GM19372 (cell line): ENCODE data around the gene PTPRG.

Source experiments
- ATAC-seq: cut with Tn5 transposase; IDR thresholded peaks from one replicate; pipeline ENCODE4 v1.9.1; 2021; ENCODE audit warnings: mild to moderate bottlenecking, low read depth, moderate library complexity; ENCODE audit not compliant: unreplicated experiment

PTPRG gene

GRCh38 chr3:62187022-62187431, 625.7 kb downstream of the PTPRG start:
- ATAC-seq, result no peak

- peak; percentile 92 for ATAC-seq
Observed at GRCh38 chr3:62188681-62189375, 627.5 kb downstream of the PTPRG start.

DNA sequence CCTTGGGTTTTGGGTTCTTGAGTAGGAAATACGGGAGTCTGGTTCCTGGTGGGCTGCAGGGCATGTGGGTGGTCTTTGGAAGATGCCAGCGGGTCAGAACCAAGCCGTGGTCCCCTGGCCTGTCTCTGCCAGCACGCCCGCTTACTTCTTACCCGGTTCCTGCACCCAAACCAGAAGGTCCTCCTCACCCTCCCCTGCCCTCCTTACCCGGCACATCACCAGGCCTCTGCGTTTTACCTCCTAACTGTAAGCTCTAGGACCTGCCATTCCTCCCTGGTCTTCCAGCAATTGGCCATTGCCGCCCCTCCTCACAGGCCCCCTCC, 628.0 kb downstream of the PTPRG start:
- no peak for ATAC-seq

DNA sequence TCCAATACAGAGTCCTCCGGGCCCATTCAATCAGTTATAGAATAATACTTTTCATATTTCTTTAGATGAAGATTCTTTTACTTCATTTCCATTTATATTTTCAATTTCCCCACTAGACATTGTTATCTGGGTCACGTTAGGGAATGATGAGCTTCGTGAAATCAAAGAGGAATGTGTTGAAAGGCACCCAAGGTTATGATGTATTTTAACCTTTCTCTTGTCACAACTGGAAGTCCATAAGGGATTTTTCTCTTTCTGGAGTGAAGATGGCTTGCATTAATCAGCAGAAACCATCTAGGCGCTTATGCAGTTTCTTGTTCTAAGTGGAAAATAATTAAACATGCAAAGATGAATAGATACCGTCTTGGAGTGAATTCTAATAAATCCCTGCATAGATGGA, 631.5 kb downstream of the PTPRG start:
- no peak for ATAC-seq

DNA sequence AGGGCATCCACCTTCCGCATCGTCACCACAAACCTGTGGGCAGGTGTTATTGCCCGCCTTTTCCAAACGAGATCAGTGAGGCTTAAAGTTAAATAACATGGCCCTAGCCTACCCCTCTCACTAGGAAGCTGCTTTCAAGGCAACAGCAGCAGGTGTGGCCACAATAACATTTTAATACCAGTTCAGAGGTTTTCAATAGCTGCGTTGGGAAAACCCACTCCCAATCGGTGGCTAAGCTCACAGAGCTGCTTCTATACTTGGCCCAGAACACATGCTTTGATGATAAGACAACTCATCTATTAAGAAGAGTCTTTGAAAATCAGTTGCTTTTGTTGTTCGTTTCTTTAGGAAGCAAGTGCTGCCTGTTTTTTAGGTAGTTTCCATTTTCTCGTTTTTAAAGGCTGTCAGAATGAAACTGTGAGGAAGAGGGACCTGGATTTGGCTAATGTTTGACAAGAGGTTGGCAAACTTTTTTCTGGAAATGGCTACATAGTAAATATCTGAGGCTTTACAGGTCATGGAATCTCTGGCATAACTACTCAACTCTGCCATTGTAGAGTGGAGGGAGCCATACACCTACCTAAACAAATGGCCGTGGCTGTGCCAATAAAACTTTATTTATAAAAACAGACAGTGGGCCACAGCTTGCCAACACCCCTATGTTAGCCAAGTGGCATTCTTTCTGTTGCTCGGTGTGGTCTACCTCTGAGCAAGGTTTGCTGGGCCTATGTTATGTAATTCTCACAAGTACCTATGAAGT, 632.4 kb downstream of the PTPRG start:
- ATAC-seq, result no peak

- ATAC-seq, result no peak
Observed at GRCh38 chr3:62197350-62198012, 636.1 kb downstream of the PTPRG start.

DNA sequence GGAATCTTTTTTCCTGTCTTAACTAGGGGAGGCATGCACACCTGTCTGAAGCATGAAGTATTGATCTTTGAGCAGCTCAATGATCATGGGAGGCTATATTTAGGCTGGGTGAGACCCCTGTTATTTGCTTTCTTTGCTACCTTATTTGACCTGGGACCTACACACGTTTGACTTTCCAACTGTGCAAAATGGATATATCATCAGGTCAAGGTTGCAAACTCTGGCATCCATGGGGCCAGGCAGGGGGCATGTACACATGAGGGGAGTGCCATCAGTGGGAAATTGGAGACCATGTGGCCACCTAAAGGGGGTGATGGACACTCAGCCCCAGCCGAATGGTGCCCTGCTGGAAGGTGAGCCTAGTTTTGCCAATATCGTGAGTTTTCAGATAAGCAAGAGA, 637.8 kb downstream of the PTPRG start:
- ATAC-seq, result no peak

GRCh38 chr3:62201438-62202035, 640.2 kb downstream of the PTPRG start:
- no peak for ATAC-seq

- ATAC-seq, result no peak
Observed at GRCh38 chr3:62203152-62203551, 641.8 kb downstream of the PTPRG start.

DNA sequence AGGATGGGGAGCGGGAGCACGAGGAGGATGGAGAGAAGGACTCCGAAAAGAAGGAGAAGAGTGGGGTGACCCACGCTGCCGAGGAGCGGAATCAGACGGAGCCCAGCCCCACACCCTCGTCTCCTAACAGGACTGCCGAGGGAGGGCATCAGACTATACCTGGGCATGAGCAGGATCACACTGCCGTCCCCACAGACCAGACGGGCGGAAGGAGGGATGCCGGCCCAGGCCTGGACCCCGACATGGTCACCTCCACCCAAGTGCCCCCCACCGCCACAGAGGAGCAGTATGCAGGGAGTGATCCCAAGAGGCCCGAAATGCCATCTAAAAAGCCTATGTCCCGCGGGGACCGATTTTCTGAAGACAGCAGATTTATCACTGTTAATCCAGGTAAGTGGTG, 642.2 kb downstream of the PTPRG start:
- ATAC-seq, result no peak

DNA sequence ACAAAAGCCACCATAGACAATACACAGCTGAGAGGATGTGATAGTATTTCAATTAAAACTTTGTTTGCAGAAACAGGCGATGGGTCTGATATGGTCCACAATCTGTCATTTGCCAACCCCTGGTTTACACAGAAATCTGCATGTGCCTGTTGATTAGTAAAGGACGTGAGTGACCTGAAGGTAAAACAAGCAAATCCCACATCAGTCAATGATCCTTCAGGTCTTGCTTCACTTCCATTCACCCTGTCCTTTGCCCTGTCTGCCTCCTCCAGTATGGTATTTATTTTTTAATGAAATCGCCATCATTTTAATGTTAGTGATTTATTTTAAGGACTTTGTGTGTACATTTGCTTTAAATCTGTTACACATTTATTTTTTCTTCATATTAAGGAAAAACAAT, 645.8 kb downstream of the PTPRG start:
- ATAC-seq, result no peak

DNA sequence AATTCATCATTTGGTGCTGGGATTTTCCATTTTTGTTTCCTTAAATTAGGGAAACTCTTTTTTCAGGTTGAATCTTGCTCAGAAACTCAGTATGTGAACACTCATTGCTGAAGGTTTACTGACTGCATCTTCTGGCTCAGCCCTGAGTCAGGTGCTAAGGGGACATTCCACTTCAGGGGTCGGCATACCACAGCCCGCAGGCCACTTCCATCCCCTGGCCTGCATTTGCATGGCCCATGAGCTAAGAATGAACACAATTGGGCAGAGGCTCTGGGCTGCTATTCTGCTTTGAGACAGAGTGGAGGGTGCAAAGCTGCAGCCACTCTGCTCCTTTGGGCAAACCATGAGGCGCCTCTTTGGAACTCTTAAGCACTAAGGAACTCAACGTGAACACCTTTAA, 647.0 kb downstream of the PTPRG start:
- ATAC-seq, result no peak

- no peak for ATAC-seq
Observed at GRCh38 chr3:62209101-62209500, 647.7 kb downstream of the PTPRG start.

GRCh38 chr3:62210011-62210410, 648.6 kb downstream of the PTPRG start:
- ATAC-seq, result no peak

- no peak for ATAC-seq
Observed at GRCh38 chr3:62211675-62212429, 650.5 kb downstream of the PTPRG start.

DNA sequence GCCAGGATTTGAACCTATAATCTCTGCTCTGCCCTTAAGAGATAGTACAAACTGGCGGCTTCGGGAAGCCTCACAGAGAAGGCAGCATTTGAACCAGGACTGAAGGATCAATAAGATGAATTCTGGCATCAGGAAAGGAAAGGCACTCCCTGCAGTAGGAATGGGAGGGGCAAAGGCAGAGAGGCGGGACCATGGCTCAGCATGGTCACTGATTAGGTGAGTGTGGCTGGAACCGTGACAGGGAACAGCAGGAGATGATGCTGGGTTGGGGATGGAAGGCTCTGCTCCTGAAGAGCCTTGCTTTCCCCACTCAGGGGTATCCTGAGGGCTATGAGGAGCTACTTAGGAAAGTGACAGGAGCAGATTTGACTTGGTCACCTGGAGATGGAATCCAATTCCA, 653.5 kb downstream of the PTPRG start:
- no peak for ATAC-seq

DNA sequence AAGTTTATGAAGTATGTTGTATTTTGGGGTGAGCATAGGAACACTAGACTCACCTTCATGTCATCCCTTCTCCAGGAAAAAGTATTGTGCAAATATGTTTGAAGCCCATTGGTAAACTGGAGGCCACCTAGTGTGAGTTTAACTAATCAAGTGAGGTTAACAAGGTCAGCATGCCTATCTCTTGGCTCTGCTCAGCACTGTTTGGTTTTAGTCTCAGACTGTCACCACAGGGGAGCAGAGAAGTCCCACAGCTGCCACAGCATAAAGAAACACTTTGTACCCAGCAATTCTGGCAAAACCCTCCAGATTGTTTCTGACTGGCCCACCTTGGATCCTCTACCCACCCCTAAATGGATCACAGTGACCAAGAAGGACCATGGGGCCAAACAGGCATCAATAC, 659.2 kb downstream of the PTPRG start:
- ATAC-seq, result no peak

DNA sequence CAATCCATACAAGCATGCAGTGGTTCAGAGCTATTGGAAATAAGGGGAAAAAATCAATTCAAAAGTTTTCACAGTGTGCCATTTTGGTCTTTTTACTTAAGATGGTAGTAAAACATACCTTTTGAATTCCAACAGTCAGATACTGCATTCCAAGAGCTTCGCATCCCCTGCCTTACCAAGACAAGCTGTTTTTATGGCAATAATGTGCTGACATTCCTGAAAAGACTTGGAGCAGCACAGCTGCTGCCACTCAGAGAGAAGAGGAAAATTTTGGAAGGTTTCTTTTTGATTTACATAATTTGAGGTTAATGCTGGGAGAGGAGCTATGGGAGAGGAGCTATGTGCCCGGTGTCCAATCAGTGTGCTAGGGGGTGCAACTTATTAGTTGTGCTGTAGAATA, 663.7 kb downstream of the PTPRG start:
- no peak for ATAC-seq

GRCh38 chr3:62226601-62227339, 665.4 kb downstream of the PTPRG start:
- no peak for ATAC-seq

DNA sequence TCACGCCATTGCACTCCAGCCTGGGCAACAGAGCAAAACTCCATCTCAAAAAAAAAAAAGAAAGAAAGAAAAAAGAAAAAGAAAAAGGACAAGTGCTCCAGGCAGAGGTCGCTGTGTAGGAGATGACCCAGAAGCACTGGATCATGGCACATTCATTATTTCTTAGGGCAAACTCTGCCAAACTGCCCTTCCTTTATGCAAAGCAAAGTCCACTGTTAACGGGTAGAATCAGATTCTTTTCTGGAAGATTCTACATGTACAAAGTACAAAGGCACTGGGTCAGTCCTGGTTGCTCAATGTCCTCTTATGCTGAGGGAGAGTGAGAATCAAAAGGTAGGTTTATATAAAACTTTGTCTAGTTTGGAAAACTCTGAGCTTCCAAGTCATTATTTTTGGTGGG, 667.1 kb downstream of the PTPRG start:
- ATAC-seq, result no peak
